Neuronal stem cell (in vitro differentiated cells): ENCODE measurements around the gene NRXN3.

Experiments used
- DNase-seq: peaks from one replicate; pipeline ENCODE4 v3.0.0-alpha.2; 2013; ENCODE audit warnings: low spot score
- H2AFZ ChIP-seq: one replicate; pipeline ENCODE4 v1.6.1; 2013; ENCODE audit warnings: mild to moderate bottlenecking, low read length, inconsistent platforms
- H2AK5ac ChIP-seq: 2 replicates; pipeline ENCODE4 v1.6.1; 2013; ENCODE audit warnings: low read depth, mild to moderate bottlenecking, inconsistent platforms, low read length, moderate library complexity, mixed read lengths
- H2BK120ac ChIP-seq: 2 replicates; pipeline ENCODE4 v1.6.1; 2013; ENCODE audit warnings: low read depth, mild to moderate bottlenecking, inconsistent platforms, low read length, moderate library complexity, mixed read lengths
- H2BK12ac ChIP-seq: one replicate; pipeline ENCODE4 v1.6.1; 2013; ENCODE audit warnings: low read length, inconsistent platforms
- H2BK15ac ChIP-seq: 2 replicates; pipeline ENCODE4 v1.6.1; 2013; ENCODE audit warnings: mild to moderate bottlenecking, low read length, inconsistent platforms, mixed read lengths
- H2BK5ac ChIP-seq: one replicate; pipeline ENCODE4 v1.6.1; 2013; ENCODE audit warnings: inconsistent platforms, mild to moderate bottlenecking, low read length, moderate library complexity
- H3K14ac ChIP-seq: one replicate; pipeline ENCODE4 v1.6.1; 2013; ENCODE audit warnings: low read length, inconsistent platforms
- H3K18ac ChIP-seq: 2 replicates; pipeline ENCODE4 v1.6.1; 2013; ENCODE audit warnings: low read length, inconsistent platforms
- H3K23ac ChIP-seq: 2 replicates; pipeline ENCODE4 v1.6.1; 2013; ENCODE audit warnings: low read depth, mild to moderate bottlenecking, mixed read lengths, low read length, inconsistent platforms; ENCODE audit not compliant: poor library complexity
- H3K27ac ChIP-seq: replicated peaks from 3 replicates; pipeline ENCODE4 v1.5.1; 2013; ENCODE audit warnings: low read length, inconsistent platforms
- H3K27me3 ChIP-seq, 3 experiments: 2 replicates each; pipeline ENCODE4 v1.6.1; 2013; ENCODE audit warnings: low read length in 3 of 3, mild to moderate bottlenecking in 2 of 3, inconsistent platforms in 1 of 3, low read depth in 1 of 3, mixed read lengths in 1 of 3, moderate library complexity in 1 of 3; ENCODE audit not compliant: control insufficient read depth in 3 of 3, insufficient read depth in 3 of 3
- H3K36me3 ChIP-seq, 2 donors: replicated peaks in 1 of 2; 2 replicates each; pipeline ENCODE4 v1.6.1; 2013; ENCODE audit warnings: low read length in 2 of 2; ENCODE audit not compliant: control insufficient read depth in 2 of 2, insufficient read depth in 2 of 2
- H3K4ac ChIP-seq: 2 replicates; pipeline ENCODE4 v1.6.1; 2013; ENCODE audit warnings: inconsistent platforms, mild to moderate bottlenecking, low read length, moderate library complexity
- H3K4me1 ChIP-seq, 2 donors: 1 replicate in 1 of 2; 2 replicates in 1 of 2; pipeline ENCODE4 v1.6.1; 2013; ENCODE audit warnings: low read length in 2 of 2, low read depth in 1 of 2; ENCODE audit not compliant: control insufficient read depth in 2 of 2, insufficient read depth in 1 of 2
- H3K4me2 ChIP-seq: one replicate; pipeline ENCODE4 v1.6.1; 2013; ENCODE audit warnings: mild to moderate bottlenecking, low read length, inconsistent platforms; ENCODE audit not compliant: insufficient read depth, poor library complexity, severe bottlenecking
- H3K4me3 ChIP-seq, 2 donors: 2 replicates each; pipeline ENCODE4 v1.5.1; 2013; ENCODE audit warnings: low read length in 2 of 2, mild to moderate bottlenecking in 2 of 2, inconsistent platforms in 1 of 2, moderate library complexity in 1 of 2
- H3K79me1 ChIP-seq: one replicate; pipeline ENCODE4 v1.6.1; 2013; ENCODE audit warnings: low read depth, mild to moderate bottlenecking, inconsistent platforms, low read length, moderate library complexity
- H3K9ac ChIP-seq: one replicate; pipeline ENCODE4 v1.6.1; 2013; ENCODE audit warnings: mild to moderate bottlenecking, low read depth, low read length, inconsistent platforms; ENCODE audit not compliant: poor library complexity
- H3K9me3 ChIP-seq, 2 donors: replicated peaks in 1 of 2; 2 replicates each; pipeline versions ENCODE3 to v1.6.1; 2013; ENCODE audit warnings: low read length in 2 of 2, mild to moderate bottlenecking in 2 of 2, inconsistent platforms in 1 of 2, low read depth in 1 of 2, mixed read lengths in 1 of 2, moderate library complexity in 1 of 2; ENCODE audit not compliant: control insufficient read depth in 2 of 2, insufficient read depth in 1 of 2
- H4K8ac ChIP-seq: one replicate; pipeline ENCODE4 v1.6.1; 2013; ENCODE audit warnings: low read depth, mild to moderate bottlenecking, inconsistent platforms, low read length, moderate library complexity
- H4K91ac ChIP-seq: one replicate; pipeline ENCODE4 v1.6.1; 2013; ENCODE audit warnings: low read length, low read depth, mild to moderate bottlenecking, inconsistent platforms; ENCODE audit not compliant: poor library complexity
- WGBS, 2 donors: extraction: QIAGEN DNeasy Blood & Tissue Kit; methylation state at CpG; one replicate each; pipeline ENCODE4 v1.1.7; 2013; ENCODE audit warnings: missing lambda C conversion rate in 2 of 2, mixed read lengths in 1 of 2; ENCODE audit not compliant: insufficient read length in 2 of 2, insufficient replicate concordance in 1 of 2; ENCODE audit errors: extremely low coverage in 2 of 2; 5-methylcytosine and 5-hydroxymethylcytosine counted together

NRXN3 gene

GRCh38 chr14:78253986-78254385, 83.8 kb downstream of the NRXN3 start:
- Histone ChIP-seq H3K9ac (no peak overlapping the region), H2BK15ac (no peak overlapping the region), H3K36me3 (no peaks in the 10 kb centered on the region), H2BK12ac (no peak overlapping the region), H2BK5ac (no peak overlapping the region), H3K14ac (no peak overlapping the region), H3K23ac (no peak overlapping the region), H3K4me3 (no peak overlapping the region), H3K9me3 (no peaks in the 10 kb centered on the region), H3K18ac (no peak overlapping the region), H4K8ac (no peak overlapping the region), H3K4me1 (peaks cover 0 to 7% of the 10 kb centered on the region in 2 donors), H3K4me2 (no peak overlapping the region), H3K79me1 (no peaks in the 10 kb centered on the region), H3K27me3 (peaks cover 0 to 2% (median 0%) of the 10 kb centered on the region in 3 experiments), H4K91ac (no peak overlapping the region), H3K4ac (no peak overlapping the region), H2AK5ac (no peak overlapping the region), H2BK120ac (no peak overlapping the region), H3K27ac (no peak overlapping the region), H2AFZ (no peak overlapping the region)
- no peak for DNase-seq
- no CpG with 5 or more reads among the region's 3 CpGs for WGBS, 2 donors

GRCh38 chr14:78254911-78255461, 84.8 kb downstream of the NRXN3 start:
- H3K14ac ChIP-seq = no peak overlapping the region
- H3K27ac ChIP-seq = no peak overlapping the region
- no peaks in the 10 kb centered on the region for H3K79me1 ChIP-seq
- no peak overlapping the region for H3K4me2 ChIP-seq
- no peak overlapping the region for H3K4ac ChIP-seq
- no peak overlapping the region for H2BK15ac ChIP-seq
- H3K4me1 ChIP-seq = peaks cover 0 to 3% of the 10 kb centered on the region in 2 donors
- no peak overlapping the region for H4K8ac ChIP-seq
- H3K4me3 ChIP-seq = no peak overlapping the region
- H3K18ac ChIP-seq = no peak overlapping the region
- H2AK5ac ChIP-seq = no peak overlapping the region
- WGBS, 2 donors = no CpG with 5 or more reads among the region's 9 CpGs
- H2BK12ac ChIP-seq = no peak overlapping the region
- no peak overlapping the region for H3K9ac ChIP-seq
- H3K9me3 ChIP-seq = no peaks in the 10 kb centered on the region
- no peak overlapping the region for H3K23ac ChIP-seq
- H2BK5ac ChIP-seq = no peak overlapping the region
- H3K36me3 ChIP-seq = no peaks in the 10 kb centered on the region
- H4K91ac ChIP-seq = no peak overlapping the region
- H3K27me3 ChIP-seq = peaks cover 0 to 2% (median 0%) of the 10 kb centered on the region in 3 experiments
- H2BK120ac ChIP-seq = no peak overlapping the region
- no peak overlapping the region for H2AFZ ChIP-seq
- DNase-seq = no peak

GRCh38 chr14:78259831-78260230, 89.7 kb downstream of the NRXN3 start:
- Histone ChIP-seq H4K91ac (no peak overlapping the region), H3K4me3 (no peak overlapping the region), H3K27ac (no peak overlapping the region), H4K8ac (no peak overlapping the region), H3K4me2 (no peak overlapping the region), H2BK120ac (no peak overlapping the region), H3K36me3 (no peaks in the 10 kb centered on the region), H2AK5ac (no peak overlapping the region), H3K9ac (no peak overlapping the region), H3K4ac (no peak overlapping the region), H3K9me3 (no peaks in the 10 kb centered on the region), H2BK5ac (no peak overlapping the region), H3K23ac (no peak overlapping the region), H3K14ac (no peak overlapping the region), H2BK15ac (no peak overlapping the region), H3K79me1 (no peaks in the 10 kb centered on the region), H3K27me3 (no peaks in the 10 kb centered on the region), H2AFZ (no peak overlapping the region), H3K4me1 (no peaks in the 10 kb centered on the region), H2BK12ac (no peak overlapping the region), H3K18ac (no peak overlapping the region)
- WGBS, 2 donors = no CpG with 5 or more reads among the region's 6 CpGs
- DNase-seq = no peak

- no peak overlapping the region for H2BK15ac ChIP-seq
- H3K27me3 ChIP-seq = no peaks in the 10 kb centered on the region
- H4K8ac ChIP-seq = no peak overlapping the region
- no peak overlapping the region for H3K9ac ChIP-seq
- no peak overlapping the region for H3K14ac ChIP-seq
- H2BK5ac ChIP-seq = no peak overlapping the region
- H2AK5ac ChIP-seq = no peak overlapping the region
- no peaks in the 10 kb centered on the region for H3K79me1 ChIP-seq
- DNase-seq = no peak
- no peak overlapping the region for H2AFZ ChIP-seq
- H3K4ac ChIP-seq = no peak overlapping the region
- H3K27ac ChIP-seq = no peak overlapping the region
- no peak overlapping the region for H3K23ac ChIP-seq
- no peak overlapping the region for H2BK12ac ChIP-seq
- no peak overlapping the region for H4K91ac ChIP-seq
- H3K4me3 ChIP-seq = no peak overlapping the region
- WGBS, 2 donors = no CpG with 5 or more reads among the region's 2 CpGs
- H3K4me1 ChIP-seq = peaks cover 0 to 2% of the 10 kb centered on the region in 2 donors
- H2BK120ac ChIP-seq = no peak overlapping the region
- no peak overlapping the region for H3K4me2 ChIP-seq
- H3K36me3 ChIP-seq = no peaks in the 10 kb centered on the region
- H3K18ac ChIP-seq = peak overlapping the region; percentile 7
- H3K9me3 ChIP-seq = no peaks in the 10 kb centered on the region
Measured at GRCh38 chr14:78278464-78279250, 108.5 kb downstream of the NRXN3 start.
